Neuronal stem cell (in vitro differentiated cells): ENCODE results near the gene KIF11.

ENCODE experiments used
- DNase-seq: peaks from one replicate; pipeline ENCODE4 v3.0.0-alpha.2; 2013; ENCODE audit warnings: low spot score
- H2AFZ ChIP-seq: one replicate; pipeline ENCODE4 v1.6.1; 2013; ENCODE audit warnings: mild to moderate bottlenecking, low read length, inconsistent platforms
- H2AK5ac ChIP-seq: 2 replicates; pipeline ENCODE4 v1.6.1; 2013; ENCODE audit warnings: low read depth, mild to moderate bottlenecking, inconsistent platforms, low read length, moderate library complexity, mixed read lengths
- H2BK120ac ChIP-seq: 2 replicates; pipeline ENCODE4 v1.6.1; 2013; ENCODE audit warnings: low read depth, mild to moderate bottlenecking, inconsistent platforms, low read length, moderate library complexity, mixed read lengths
- H2BK12ac ChIP-seq: one replicate; pipeline ENCODE4 v1.6.1; 2013; ENCODE audit warnings: low read length, inconsistent platforms
- H2BK15ac ChIP-seq: 2 replicates; pipeline ENCODE4 v1.6.1; 2013; ENCODE audit warnings: mild to moderate bottlenecking, low read length, inconsistent platforms, mixed read lengths
- H2BK5ac ChIP-seq: one replicate; pipeline ENCODE4 v1.6.1; 2013; ENCODE audit warnings: inconsistent platforms, mild to moderate bottlenecking, low read length, moderate library complexity
- H3K14ac ChIP-seq: one replicate; pipeline ENCODE4 v1.6.1; 2013; ENCODE audit warnings: low read length, inconsistent platforms
- H3K18ac ChIP-seq: 2 replicates; pipeline ENCODE4 v1.6.1; 2013; ENCODE audit warnings: low read length, inconsistent platforms
- H3K23ac ChIP-seq: 2 replicates; pipeline ENCODE4 v1.6.1; 2013; ENCODE audit warnings: low read depth, mild to moderate bottlenecking, mixed read lengths, low read length, inconsistent platforms; ENCODE audit not compliant: poor library complexity
- H3K27ac ChIP-seq: replicated peaks from 3 replicates; pipeline ENCODE4 v1.5.1; 2013; ENCODE audit warnings: low read length, inconsistent platforms
- H3K27me3 ChIP-seq, 3 experiments: 2 replicates each; pipeline ENCODE4 v1.6.1; 2013; ENCODE audit warnings: low read length in 3 of 3, mild to moderate bottlenecking in 2 of 3, inconsistent platforms in 1 of 3, low read depth in 1 of 3, mixed read lengths in 1 of 3, moderate library complexity in 1 of 3; ENCODE audit not compliant: control insufficient read depth in 3 of 3, insufficient read depth in 3 of 3
- H3K36me3 ChIP-seq, 2 donors: replicated peaks in 1 of 2; 2 replicates each; pipeline ENCODE4 v1.6.1; 2013; ENCODE audit warnings: low read length in 2 of 2; ENCODE audit not compliant: control insufficient read depth in 2 of 2, insufficient read depth in 2 of 2
- H3K4ac ChIP-seq: 2 replicates; pipeline ENCODE4 v1.6.1; 2013; ENCODE audit warnings: inconsistent platforms, mild to moderate bottlenecking, low read length, moderate library complexity
- H3K4me1 ChIP-seq, 2 donors: 1 replicate in 1 of 2; 2 replicates in 1 of 2; pipeline ENCODE4 v1.6.1; 2013; ENCODE audit warnings: low read length in 2 of 2, low read depth in 1 of 2; ENCODE audit not compliant: control insufficient read depth in 2 of 2, insufficient read depth in 1 of 2
- H3K4me2 ChIP-seq: one replicate; pipeline ENCODE4 v1.6.1; 2013; ENCODE audit warnings: mild to moderate bottlenecking, low read length, inconsistent platforms; ENCODE audit not compliant: insufficient read depth, poor library complexity, severe bottlenecking
- H3K4me3 ChIP-seq, 2 donors: 2 replicates each; pipeline ENCODE4 v1.5.1; 2013; ENCODE audit warnings: low read length in 2 of 2, mild to moderate bottlenecking in 2 of 2, inconsistent platforms in 1 of 2, moderate library complexity in 1 of 2
- H3K79me1 ChIP-seq: one replicate; pipeline ENCODE4 v1.6.1; 2013; ENCODE audit warnings: low read depth, mild to moderate bottlenecking, inconsistent platforms, low read length, moderate library complexity
- H3K9ac ChIP-seq: one replicate; pipeline ENCODE4 v1.6.1; 2013; ENCODE audit warnings: mild to moderate bottlenecking, low read depth, low read length, inconsistent platforms; ENCODE audit not compliant: poor library complexity
- H3K9me3 ChIP-seq, 2 donors: replicated peaks in 1 of 2; 2 replicates each; pipeline versions ENCODE3 to v1.6.1; 2013; ENCODE audit warnings: low read length in 2 of 2, mild to moderate bottlenecking in 2 of 2, inconsistent platforms in 1 of 2, low read depth in 1 of 2, mixed read lengths in 1 of 2, moderate library complexity in 1 of 2; ENCODE audit not compliant: control insufficient read depth in 2 of 2, insufficient read depth in 1 of 2
- H4K8ac ChIP-seq: one replicate; pipeline ENCODE4 v1.6.1; 2013; ENCODE audit warnings: low read depth, mild to moderate bottlenecking, inconsistent platforms, low read length, moderate library complexity
- H4K91ac ChIP-seq: one replicate; pipeline ENCODE4 v1.6.1; 2013; ENCODE audit warnings: low read length, low read depth, mild to moderate bottlenecking, inconsistent platforms; ENCODE audit not compliant: poor library complexity
- WGBS, 2 donors: extraction: QIAGEN DNeasy Blood & Tissue Kit; methylation state at CpG; one replicate each; pipeline ENCODE4 v1.1.7; 2013; ENCODE audit warnings: missing lambda C conversion rate in 2 of 2, mixed read lengths in 1 of 2; ENCODE audit not compliant: insufficient read length in 2 of 2, insufficient replicate concordance in 1 of 2; ENCODE audit errors: extremely low coverage in 2 of 2; 5-methylcytosine and 5-hydroxymethylcytosine counted together

Gene KIF11

GRCh38 chr10:92595505-92595904 is 2.6 kb downstream of the KIF11 start:
- H3K36me3 ChIP-seq: peaks cover 0 to 28% of the 10 kb centered on the region in 2 donors
- H4K91ac ChIP-seq: no peak overlapping the region
- H3K27ac ChIP-seq: no peak overlapping the region
- H3K9ac ChIP-seq: no peak overlapping the region
- H2AFZ ChIP-seq: no peak overlapping the region
- no peak overlapping the region for H4K8ac ChIP-seq
- H3K14ac ChIP-seq: no peak overlapping the region
- H2BK5ac ChIP-seq: no peak overlapping the region
- H2AK5ac ChIP-seq: no peak overlapping the region
- H3K18ac ChIP-seq: no peak overlapping the region
- no peak overlapping the region for H3K4me3 ChIP-seq
- no peak overlapping the region for H3K4ac ChIP-seq
- no peaks in the 10 kb centered on the region for H3K79me1 ChIP-seq
- DNase-seq: no peak
- no peak overlapping the region for H2BK120ac ChIP-seq
- H3K23ac ChIP-seq: no peak overlapping the region
- H3K9me3 ChIP-seq: peaks cover 0 to 25% of the 10 kb centered on the region in 2 donors
- no peak overlapping the region for H3K4me2 ChIP-seq
- peaks cover 0 to 5% of the 10 kb centered on the region in 2 donors for H3K4me1 ChIP-seq
- 100% methylated on average over 2 of the region's 2 CpGs for WGBS, 2 donors
- H3K27me3 ChIP-seq: no peaks in the 10 kb centered on the region
- H2BK12ac ChIP-seq: no peak overlapping the region
- H2BK15ac ChIP-seq: no peak overlapping the region

DNA sequence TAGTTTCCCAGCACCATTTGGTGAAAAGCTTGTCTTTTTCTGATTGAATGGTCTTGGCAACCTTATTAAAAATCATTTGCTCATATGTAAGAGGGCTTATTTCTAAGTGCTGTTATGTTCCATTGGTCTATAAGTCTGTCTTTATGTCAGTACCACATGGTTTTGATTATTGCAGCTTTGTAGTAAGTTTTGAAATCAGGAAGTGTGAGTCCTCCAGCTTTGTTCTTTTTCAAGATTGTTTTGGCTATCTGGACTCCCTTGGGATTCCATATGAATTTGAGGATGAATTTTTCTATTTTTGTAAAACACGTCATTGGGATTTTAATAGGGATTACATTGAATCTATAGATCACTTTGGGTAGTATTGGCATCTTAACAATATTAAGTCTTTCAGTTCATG is 5.4 kb downstream of the KIF11 start:
- WGBS, 2 donors: no CpG with 5 or more reads among the region's 1 CpG
- Histone ChIP-seq H3K23ac (no peak overlapping the region), H2BK5ac (no peak overlapping the region), H3K79me1 (no peaks in the 10 kb centered on the region), H3K4me3 (no peak overlapping the region), H3K9ac (no peak overlapping the region), H3K4me2 (no peak overlapping the region), H3K4me1 (peaks cover 0 to 3% of the 10 kb centered on the region in 2 donors), H2AK5ac (no peak overlapping the region), H4K91ac (no peak overlapping the region), H2BK120ac (no peak overlapping the region), H2BK12ac (no peak overlapping the region), H2AFZ (no peak overlapping the region), H3K27me3 (no peaks in the 10 kb centered on the region), H3K14ac (no peak overlapping the region), H3K9me3 (peaks cover 0 to 44% of the 10 kb centered on the region in 2 donors), H3K27ac (no peak overlapping the region), H4K8ac (no peak overlapping the region), H2BK15ac (no peak overlapping the region), H3K4ac (no peak overlapping the region), H3K36me3 (peaks cover 0 to 30% of the 10 kb centered on the region in 2 donors), H3K18ac (no peak overlapping the region)
- no peak for DNase-seq

GRCh38 chr10:92604841-92605240 is 11.9 kb downstream of the KIF11 start:
- no peaks in the 10 kb centered on the region for H3K4me1 ChIP-seq
- H3K27me3 ChIP-seq: no peaks in the 10 kb centered on the region
- no peaks in the 10 kb centered on the region for H3K79me1 ChIP-seq
- H3K23ac ChIP-seq: no peak overlapping the region
- H3K9me3 ChIP-seq: peaks cover 0 to 22% of the 10 kb centered on the region in 2 donors
- no peak overlapping the region for H3K27ac ChIP-seq
- no peak overlapping the region for H2BK5ac ChIP-seq
- H3K4ac ChIP-seq: no peak overlapping the region
- no peak overlapping the region for H3K4me2 ChIP-seq
- H3K18ac ChIP-seq: no peak overlapping the region
- no peak overlapping the region for H2BK15ac ChIP-seq
- H2BK12ac ChIP-seq: no peak overlapping the region
- H3K4me3 ChIP-seq: no peak overlapping the region
- H3K9ac ChIP-seq: no peak overlapping the region
- DNase-seq: no peak
- H4K91ac ChIP-seq: no peak overlapping the region
- H2AFZ ChIP-seq: no peak overlapping the region
- H3K14ac ChIP-seq: no peak overlapping the region
- H2AK5ac ChIP-seq: no peak overlapping the region
- peaks cover 5 to 52% of the 10 kb centered on the region in 2 donors for H3K36me3 ChIP-seq
- no peak overlapping the region for H2BK120ac ChIP-seq
- WGBS, 2 donors: no CpG with 5 or more reads among the region's 2 CpGs
- no peak overlapping the region for H4K8ac ChIP-seq

- H3K14ac ChIP-seq: no peak overlapping the region
- no peak overlapping the region for H3K4me2 ChIP-seq
- no peak overlapping the region for H3K27ac ChIP-seq
- no peak overlapping the region for H2AK5ac ChIP-seq
- H3K18ac ChIP-seq: no peak overlapping the region
- DNase-seq: no peak
- H3K9me3 ChIP-seq: no peaks in the 10 kb centered on the region
- no peak overlapping the region for H2BK12ac ChIP-seq
- no peak overlapping the region for H4K8ac ChIP-seq
- H4K91ac ChIP-seq: no peak overlapping the region
- H3K4me1 ChIP-seq: no peaks in the 10 kb centered on the region
- no peak overlapping the region for H2AFZ ChIP-seq
- H3K36me3 ChIP-seq: peaks cover 14 to 98% of the 10 kb centered on the region in 2 donors
- no peak overlapping the region for H3K9ac ChIP-seq
- no peak overlapping the region for H3K23ac ChIP-seq
- no peak overlapping the region for H2BK5ac ChIP-seq
- no CpG with 5 or more reads among the region's 3 CpGs for WGBS, 2 donors
- H2BK120ac ChIP-seq: no peak overlapping the region
- no peak overlapping the region for H2BK15ac ChIP-seq
- H3K4me3 ChIP-seq: no peak overlapping the region
- H3K4ac ChIP-seq: no peak overlapping the region
- no peaks in the 10 kb centered on the region for H3K27me3 ChIP-seq
- H3K79me1 ChIP-seq: no peaks in the 10 kb centered on the region
Measured at GRCh38 chr10:92615515-92615914, 22.6 kb downstream of the KIF11 start.
